ENCODE measurements around the gene SLC1A5. TPM values are rescaled to one million over a fixed set of nuclear protein-coding genes. Genes with fewer than 3 reads are reported as not detected.
"Not testable (repeated sequence)": the region's sequence is repeated elsewhere in the genome, so short reads cannot be mapped to it uniquely, and the experiment has no call there.

The SLC1A5 gene
- total RNA-seq, result 128 and 131 TPM in 2 replicates

DNA sequence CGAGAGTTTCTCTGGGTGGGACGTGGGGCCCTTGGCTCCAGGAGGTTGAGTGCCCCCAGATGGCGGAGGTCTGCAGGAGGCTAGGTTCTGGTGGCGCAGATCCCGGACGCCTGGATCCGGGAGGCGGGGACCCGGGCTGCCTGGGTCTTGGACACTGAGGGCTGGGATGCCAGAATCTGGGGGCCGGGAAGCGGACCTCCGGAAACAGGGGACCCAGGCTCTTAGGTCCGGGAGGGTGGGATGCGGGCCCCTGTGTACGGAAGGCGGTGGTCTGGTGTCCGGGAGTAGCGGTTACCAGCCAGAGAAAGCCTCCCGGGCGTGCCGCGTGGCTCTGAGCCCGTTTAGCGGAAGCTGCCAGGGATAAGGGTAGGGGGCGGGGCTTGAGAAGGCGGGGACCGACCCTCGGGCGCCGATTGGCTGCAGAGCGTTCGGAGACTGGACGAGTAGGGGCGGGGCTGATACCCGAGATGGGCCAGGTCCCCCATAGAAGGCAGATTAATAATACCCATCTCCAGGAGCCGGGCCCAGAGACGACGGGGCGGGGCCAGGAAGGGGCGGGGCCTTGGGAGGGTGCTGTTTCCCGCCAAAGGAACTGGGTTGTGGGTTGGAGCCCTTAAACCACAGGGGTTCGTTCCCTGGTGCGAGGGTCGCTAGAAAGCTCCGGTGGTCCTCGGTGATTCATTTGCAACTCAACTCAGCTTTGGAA lies at the start of gene SLC1A5:
Gene SLC1A5 (minus strand): TSS at position 333 of the 706 bp plus-strand sequence. CDS start 629 bp downstream, outside the sequence.
- intact Hi-C loops (cut with micrococcal nuclease), result loop anchor here (1.0 to 10.0 kb wide), 6 partner anchors 32 to 456 kb away; partner anchors contain the start of genes DACT3 and PRKD2

DNA sequence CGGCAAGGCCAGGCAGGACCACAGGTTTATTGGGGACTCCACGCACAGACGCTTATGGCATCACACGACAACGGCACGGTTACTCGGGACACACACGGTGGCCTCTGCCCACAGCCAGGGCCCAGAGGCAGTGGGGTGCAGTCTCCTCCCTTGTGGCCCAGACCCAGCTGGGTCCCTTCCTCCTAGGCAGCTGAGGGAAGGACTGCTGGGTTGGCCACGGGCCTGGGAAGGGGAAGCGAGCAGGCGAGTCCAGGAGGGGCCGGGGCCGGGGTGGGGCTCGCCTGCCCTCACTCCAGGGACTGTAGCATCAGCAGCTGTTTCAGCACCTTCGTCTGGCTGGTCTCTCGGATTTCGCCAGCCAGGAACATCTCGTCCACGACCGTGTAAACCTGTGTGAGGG lies 49.8 kb upstream of the SLC1A5 start:
- intact Hi-C loops (cut with micrococcal nuclease), result no loop called here

DNA sequence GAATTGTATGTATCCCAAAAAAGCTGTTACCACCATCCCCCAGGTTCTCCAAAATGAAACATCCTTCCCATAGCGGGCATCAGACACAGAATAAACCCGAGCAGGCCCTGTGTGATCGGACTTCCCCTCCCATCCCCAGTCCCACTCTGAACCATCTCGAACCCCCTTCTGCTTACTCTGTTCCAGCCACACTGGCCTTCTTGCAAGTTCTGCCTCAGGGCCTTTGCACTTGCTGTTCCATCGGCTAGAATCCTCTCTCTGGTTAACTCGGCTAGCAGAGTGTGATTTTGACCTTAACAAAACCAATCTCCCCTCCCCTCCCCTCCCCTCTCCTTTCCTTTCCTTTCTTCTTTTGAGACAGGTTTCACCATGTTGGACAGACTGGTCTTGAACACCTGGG lies 46.6 kb upstream of the SLC1A5 start:
- intact Hi-C loops (cut with micrococcal nuclease), result no loop called here

- intact Hi-C loops (cut with micrococcal nuclease), result no loop called here
These were observed 45.7 kb upstream of the SLC1A5 start for GRCh38 chr19:46834121-46834520.

DNA sequence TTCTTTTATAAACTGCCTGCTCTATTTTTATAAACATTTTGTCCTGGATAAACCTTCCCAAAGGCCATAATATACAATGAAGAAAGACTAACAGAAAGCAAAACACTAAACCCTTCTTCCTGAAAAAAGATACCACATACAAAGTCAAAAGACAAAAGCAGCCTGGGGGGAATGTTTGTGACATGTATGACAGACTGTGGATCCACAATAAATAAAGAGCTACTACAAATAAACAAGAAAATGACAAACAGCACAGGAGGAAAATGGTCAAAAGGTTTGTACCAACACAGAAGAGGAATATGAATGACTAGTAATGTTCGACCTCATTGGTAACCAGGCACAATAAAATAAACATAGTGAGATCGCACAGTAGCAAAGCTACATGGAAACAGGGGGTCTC lies 42.5 kb upstream of the SLC1A5 start:
- intact Hi-C loops (cut with micrococcal nuclease), result no loop called here

- intact Hi-C loops (cut with micrococcal nuclease), result no loop called here
These were observed 40.1 kb upstream of the SLC1A5 start for GRCh38 chr19:46828484-46828883.

- intact Hi-C loops (cut with micrococcal nuclease), result no loop called here
These were observed 37.3 kb upstream of the SLC1A5 start for GRCh38 chr19:46825731-46826055.

- intact Hi-C loops (cut with micrococcal nuclease), result no loop called here
These were observed 36.7 kb upstream of the SLC1A5 start for GRCh38 chr19:46824890-46825730.

DNA sequence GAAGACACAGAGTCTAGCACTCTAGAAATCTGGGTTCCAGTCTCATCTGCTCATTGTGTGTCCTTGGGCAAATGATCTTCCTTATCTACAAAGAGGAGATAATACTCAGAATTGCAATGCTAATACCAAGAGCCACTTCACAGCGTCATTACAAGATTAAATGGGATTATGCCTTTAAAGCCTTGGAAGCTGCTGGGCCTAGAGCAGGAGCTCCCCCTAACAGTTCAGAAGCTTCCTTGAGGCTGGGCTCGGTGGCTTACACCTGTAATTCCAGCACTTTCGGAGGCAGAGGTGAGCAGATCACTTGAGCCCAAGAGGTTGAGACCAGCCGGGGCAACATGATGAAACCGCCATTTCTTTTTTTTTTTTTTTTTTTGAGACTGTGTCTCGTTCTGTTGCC lies 34.7 kb upstream of the SLC1A5 start:
- intact Hi-C loops (cut with micrococcal nuclease), result no loop called here

GRCh38 chr19:46822410-46822787 lies 34.0 kb upstream of the SLC1A5 start:
- intact Hi-C loops (cut with micrococcal nuclease), result not testable (repeated sequence)

GRCh38 chr19:46821512-46822409 lies 33.4 kb upstream of the SLC1A5 start:
- intact Hi-C loops (cut with micrococcal nuclease), result loop anchor here (2.0 kb wide), 1 partner anchor 33 kb away; the partner anchor contains the start of gene SLC1A5

DNA sequence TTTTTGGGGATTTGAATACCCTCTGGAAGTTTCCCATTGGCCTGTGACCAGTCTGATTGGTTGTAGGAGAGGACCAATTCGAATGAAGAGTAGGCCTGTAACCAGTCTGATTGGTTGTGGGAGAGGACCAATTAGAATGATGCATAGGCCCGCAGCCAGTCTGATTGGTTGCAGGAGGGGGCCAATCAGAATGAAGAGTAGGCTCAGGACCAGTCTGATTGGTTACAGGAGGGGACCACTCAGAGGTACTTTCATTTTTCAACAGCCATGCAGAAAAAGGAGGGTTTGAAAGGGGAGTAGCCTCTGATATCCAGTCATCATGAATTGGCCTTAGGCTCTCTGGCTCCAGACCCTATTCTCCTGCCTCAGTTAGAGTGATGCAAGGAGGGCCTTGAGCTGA lies 30.4 kb upstream of the SLC1A5 start:
- intact Hi-C loops (cut with micrococcal nuclease), result no loop called here

GRCh38 chr19:46815833-46816627 lies 27.6 kb upstream of the SLC1A5 start:
- intact Hi-C loops (cut with micrococcal nuclease), result no loop called here

GRCh38 chr19:46813839-46814358 lies 25.5 kb upstream of the SLC1A5 start:
- intact Hi-C loops (cut with micrococcal nuclease), result no loop called here

GRCh38 chr19:46812977-46813838 lies 24.8 kb upstream of the SLC1A5 start:
- intact Hi-C loops (cut with micrococcal nuclease), result no loop called here

- intact Hi-C loops (cut with micrococcal nuclease), result no loop called here
These were observed 21.3 kb upstream of the SLC1A5 start for GRCh38 chr19:46809534-46810272.

GRCh38 chr19:46806656-46807055 lies 18.3 kb upstream of the SLC1A5 start:
- intact Hi-C loops (cut with micrococcal nuclease), result no loop called here

- intact Hi-C loops (cut with micrococcal nuclease), result not testable (repeated sequence)
These were observed 16.0 kb upstream of the SLC1A5 start for GRCh38 chr19:46804432-46804831.

GRCh38 chr19:46803555-46803954 lies 15.2 kb upstream of the SLC1A5 start:
- intact Hi-C loops (cut with micrococcal nuclease), result no loop called here

All from T-helper 2 cell treated with Interferon-gamma antibody and Interleukin-4, amounts not matched to agents 100 ng/mL and 5 ng/mL, for 36 hours (primary cell).